Spinal cord (tissue), 10 donors: ENCODE measurements around the gene TNIK. TPM values are rescaled to one million over a fixed set of nuclear protein-coding genes. Genes with fewer than 3 reads are reported as not detected.

Experiments used
- DNase-seq, 6 donors: peaks; one replicate each; pipeline versions ENCODE4 v3.0.0 to v3.0.0-alpha.2; 2013 to 2015; ENCODE audit warnings: low spot score in 6 of 6, low read depth in 4 of 6
- H3K27ac ChIP-seq: one replicate; pipeline ENCODE4 v1.5.1; 2013; ENCODE audit warnings: low read depth, low read length, control low read depth
- H3K27me3 ChIP-seq: one replicate; pipeline ENCODE4 v1.6.1; 2013; ENCODE audit warnings: low read length; ENCODE audit not compliant: control insufficient read depth, insufficient read depth
- H3K36me3 ChIP-seq: one replicate; pipeline ENCODE4 v1.6.1; 2013; ENCODE audit warnings: low read length; ENCODE audit not compliant: control insufficient read depth, insufficient read depth
- H3K4me1 ChIP-seq: one replicate; pipeline ENCODE4 v1.6.1; 2013; ENCODE audit warnings: low read length; ENCODE audit not compliant: control insufficient read depth, insufficient read depth
- H3K4me3 ChIP-seq: one replicate; pipeline ENCODE4 v1.5.1; 2013; ENCODE audit warnings: low read depth, low read length, control low read depth
- H3K9me3 ChIP-seq: one replicate; pipeline ENCODE4 v1.6.1; 2013; ENCODE audit warnings: low read length; ENCODE audit not compliant: control insufficient read depth, insufficient read depth
- WGBS: methylation state at CpG from one replicate; pipeline ENCODE4 v1.1.5; 2013; ENCODE audit warnings: missing lambda C conversion rate; ENCODE audit not compliant: insufficient coverage; 5-methylcytosine and 5-hydroxymethylcytosine counted together
- polyA plus RNA-seq, 2 donors: library from polyadenylated mRNA; unstranded; fragments of 120-200 nt; gene quantifications; one replicate each; pipeline ENCODE4 v1.2.1, GENCODE V29; 2013; ENCODE audit not compliant: insufficient read length in 2 of 2
- total RNA-seq, 2 donors: library from RNA; depleted of rRNA in 1 of 2; stranded (reverse); fragments of 120-200 nt in 1 of 2; fragments of >200 nt in 1 of 2; gene quantifications; one replicate each; pipeline versions ENCODE4 v1.2.3 to v1.2.4, GENCODE V29; 2013 to 2014
- donor health status: healthy.

The TNIK gene
- total and polyA plus RNA-seq, 4 donors, result 38.3 to 105 (median 88.5) TPM

GRCh38 chr3:171495413-171495812, 35.2 kb upstream of the TNIK start:
- Histone ChIP-seq H3K27me3 (no peaks in the 10 kb centered on the region), H3K4me3 (no peak overlapping the region), H3K27ac (no peak overlapping the region), H3K36me3 (no peaks in the 10 kb centered on the region), H3K9me3 (no peaks in the 10 kb centered on the region), H3K4me1 (no peaks in the 10 kb centered on the region)
- DNase-seq, result no peak

GRCh38 chr3:171494457-171495109, 34.4 kb upstream of the TNIK start:
- no peaks in the 10 kb centered on the region for H3K9me3 ChIP-seq
- no peak overlapping the region for H3K27ac ChIP-seq
- 83% methylated on average over 1 of the region's 4 CpGs for WGBS
- H3K27me3 ChIP-seq, result no peaks in the 10 kb centered on the region
- H3K4me3 ChIP-seq, result no peak overlapping the region
- DNase-seq, result no peak
- no peaks in the 10 kb centered on the region for H3K4me1 ChIP-seq
- H3K36me3 ChIP-seq, result no peaks in the 10 kb centered on the region

DNA sequence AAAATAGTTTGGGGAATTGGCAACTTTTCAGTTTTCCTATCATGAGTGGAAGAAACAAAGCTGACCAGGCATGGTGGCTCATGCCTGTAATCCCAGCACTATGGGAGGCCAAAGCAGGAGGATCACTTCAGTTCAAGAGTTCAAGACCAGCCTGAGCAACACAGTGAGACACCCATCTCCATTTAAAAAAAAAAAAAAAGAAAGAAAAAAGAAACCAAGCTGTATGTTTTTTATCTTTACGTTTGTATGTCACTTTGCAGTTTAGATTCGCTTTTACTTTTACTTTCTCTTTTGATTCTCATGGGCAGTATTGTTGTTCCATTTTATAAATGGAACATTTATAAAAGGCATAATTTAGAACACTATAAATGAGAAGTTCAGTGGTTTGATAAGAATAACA, 31.2 kb upstream of the TNIK start:
- Histone ChIP-seq H3K27me3 (no peaks in the 10 kb centered on the region), H3K4me3 (no peak overlapping the region), H3K4me1 (no peaks in the 10 kb centered on the region), H3K27ac (no peak overlapping the region), H3K36me3 (no peaks in the 10 kb centered on the region), H3K9me3 (no peaks in the 10 kb centered on the region)
- DNase-seq, result no peak
- no CpG with 5 or more reads among the region's 2 CpGs for WGBS

GRCh38 chr3:171490901-171491300, 30.7 kb upstream of the TNIK start:
- no peaks in the 10 kb centered on the region for H3K36me3 ChIP-seq
- no peaks in the 10 kb centered on the region for H3K9me3 ChIP-seq
- H3K27me3 ChIP-seq, result no peaks in the 10 kb centered on the region
- 88% methylated on average over 2 of the region's 3 CpGs for WGBS
- H3K4me1 ChIP-seq, result no peaks in the 10 kb centered on the region
- H3K4me3 ChIP-seq, result no peak overlapping the region
- no peak for DNase-seq
- no peak overlapping the region for H3K27ac ChIP-seq

DNA sequence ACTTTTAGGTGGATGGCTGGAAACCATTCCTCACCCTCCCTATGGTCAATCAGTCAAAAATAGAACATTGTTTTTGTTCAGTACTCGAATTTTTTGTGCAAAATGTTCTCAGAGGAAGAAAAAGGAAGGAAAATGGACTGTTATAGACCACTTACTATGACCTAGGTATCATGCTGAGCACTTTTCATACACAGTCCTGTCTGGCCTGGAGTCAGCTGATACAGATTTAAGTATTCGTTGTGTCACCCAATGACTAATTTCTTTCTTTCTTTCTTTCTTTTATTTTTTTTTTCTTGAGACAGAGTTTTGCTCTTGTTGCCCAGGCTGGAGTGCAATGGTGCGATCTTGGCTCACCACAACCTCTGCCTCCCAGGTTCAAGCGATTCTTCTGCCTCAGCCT, 29.1 kb upstream of the TNIK start:
- no peaks in the 10 kb centered on the region for H3K36me3 ChIP-seq
- no peaks in the 10 kb centered on the region for H3K9me3 ChIP-seq
- no peak overlapping the region for H3K4me3 ChIP-seq
- DNase-seq, result no peak
- no peak overlapping the region for H3K27ac ChIP-seq
- 100% methylated on average over 1 of the region's 4 CpGs for WGBS
- no peaks in the 10 kb centered on the region for H3K4me1 ChIP-seq
- H3K27me3 ChIP-seq, result no peaks in the 10 kb centered on the region

DNA sequence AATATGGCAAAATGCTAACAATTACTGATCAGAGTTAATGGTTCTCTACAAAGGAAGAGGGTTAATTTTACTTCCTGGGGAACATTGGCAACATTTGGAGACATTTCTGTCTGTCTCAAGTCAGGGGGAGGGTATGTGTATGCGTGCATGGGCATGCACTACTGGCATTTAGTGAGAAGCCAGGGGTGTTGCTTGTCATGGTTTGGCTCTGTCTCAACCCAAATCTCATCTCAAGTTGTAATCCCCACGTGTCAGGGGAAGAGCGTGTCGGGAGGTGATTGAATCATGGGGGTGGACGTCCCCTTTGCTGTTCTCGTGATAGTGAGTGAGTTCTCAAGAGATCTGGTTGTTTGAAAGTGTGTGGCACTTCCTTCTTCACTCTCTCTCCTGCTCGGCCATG, 28.3 kb upstream of the TNIK start:
- Histone ChIP-seq H3K4me1 (no peaks in the 10 kb centered on the region), H3K27me3 (no peaks in the 10 kb centered on the region), H3K9me3 (no peaks in the 10 kb centered on the region), H3K27ac (no peak overlapping the region), H3K4me3 (no peak overlapping the region), H3K36me3 (no peaks in the 10 kb centered on the region)
- DNase-seq, result no peak
- 100% methylated on average over 1 of the region's 7 CpGs for WGBS

GRCh38 chr3:171487382-171487781, 27.2 kb upstream of the TNIK start:
- no peaks in the 10 kb centered on the region for H3K36me3 ChIP-seq
- no peaks in the 10 kb centered on the region for H3K9me3 ChIP-seq
- WGBS, result 93% methylated on average over 4 of the region's 4 CpGs
- H3K4me3 ChIP-seq, result no peak overlapping the region
- H3K27me3 ChIP-seq, result no peaks in the 10 kb centered on the region
- H3K27ac ChIP-seq, result no peak overlapping the region
- DNase-seq, result no peak
- no peaks in the 10 kb centered on the region for H3K4me1 ChIP-seq

DNA sequence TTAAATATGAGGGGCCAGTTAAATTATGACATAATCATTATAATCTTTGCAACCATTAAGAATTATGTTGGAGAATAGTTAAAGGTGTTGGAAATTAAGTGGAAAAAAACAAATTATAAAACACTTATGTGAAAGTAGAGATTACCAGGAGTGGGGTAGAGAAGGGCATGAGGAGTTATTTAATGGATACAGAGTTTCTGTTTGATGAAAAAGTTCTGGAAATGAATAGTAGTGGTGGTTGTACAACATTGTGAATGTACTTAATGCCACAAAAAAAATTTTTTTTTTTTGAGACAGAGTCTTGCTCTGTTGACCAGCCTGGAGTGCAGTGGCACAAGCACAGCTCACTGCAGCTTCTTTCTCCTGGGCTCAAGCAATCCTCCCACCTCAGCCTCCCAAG, 25.1 kb upstream of the TNIK start:
- no peak for DNase-seq
- no peaks in the 10 kb centered on the region for H3K9me3 ChIP-seq
- H3K4me1 ChIP-seq, result no peaks in the 10 kb centered on the region
- no peak overlapping the region for H3K4me3 ChIP-seq
- H3K27me3 ChIP-seq, result no peaks in the 10 kb centered on the region
- H3K27ac ChIP-seq, result no peak overlapping the region
- H3K36me3 ChIP-seq, result no peaks in the 10 kb centered on the region

DNA sequence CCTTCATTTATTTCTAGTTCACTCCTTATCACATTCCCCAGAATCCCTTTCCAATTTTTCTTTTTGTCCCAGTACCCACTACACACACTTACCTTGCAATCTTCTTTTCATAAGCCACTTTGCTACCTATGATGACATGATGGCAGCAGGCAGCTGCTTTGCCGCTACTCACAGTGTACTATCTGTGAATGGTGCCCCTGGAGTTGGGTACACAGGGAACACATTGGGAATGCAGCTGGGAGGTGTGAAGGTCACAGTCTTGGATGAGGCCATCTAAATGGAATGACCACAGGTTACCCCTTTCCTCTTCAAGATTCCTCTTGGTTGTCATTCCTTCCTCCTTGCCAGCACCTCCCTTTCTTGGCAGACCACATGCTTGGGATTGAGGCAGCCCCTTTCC, 20.8 kb upstream of the TNIK start:
- Histone ChIP-seq H3K27ac (no peak overlapping the region), H3K4me3 (no peak overlapping the region), H3K27me3 (no peaks in the 10 kb centered on the region), H3K9me3 (no peaks in the 10 kb centered on the region), H3K36me3 (no peaks in the 10 kb centered on the region), H3K4me1 (no peaks in the 10 kb centered on the region)
- WGBS, result no CpG with 5 or more reads among the region's 1 CpG
- DNase-seq, result no peak

GRCh38 chr3:171480526-171480925, 20.3 kb upstream of the TNIK start:
- H3K9me3 ChIP-seq, result no peaks in the 10 kb centered on the region
- WGBS, result 50% methylated on average over 1 of the region's 1 CpG
- no peak overlapping the region for H3K4me3 ChIP-seq
- no peak for DNase-seq
- H3K27me3 ChIP-seq, result no peaks in the 10 kb centered on the region
- H3K27ac ChIP-seq, result no peak overlapping the region
- no peaks in the 10 kb centered on the region for H3K36me3 ChIP-seq
- H3K4me1 ChIP-seq, result no peaks in the 10 kb centered on the region
